H1 (cell line): ENCODE measurements around the gene HTRA1. TPM values are rescaled to one million over a fixed set of nuclear protein-coding genes. Genes with fewer than 3 reads are reported as not detected.

ENCODE experiments used
- CTCF ChIA-PET: fragments of 300-600 bp; sonication (Branson Sonifier 250); formaldehyde crosslinking; loops from one replicate; lab custom pipeline; 2021; ENCODE audit not compliant: partially characterized antibody; lab: Charles Lee
- POLR2A ChIA-PET: fragments of 300-600 bp; sonication (Branson Sonifier 250); formaldehyde crosslinking; loops from one replicate; lab custom pipeline; 2021; ENCODE audit warnings: inconsistent platforms; ENCODE audit not compliant: partially characterized antibody; lab: Charles Lee
- DNase-seq, 2 experiments: peaks; one replicate each; pipeline versions ENCODE4 v3.0.0 to v3.0.0-alpha.2; 2010 to 2022; ENCODE audit warnings: low spot score in 2 of 2, low read depth in 1 of 2, mixed read lengths in 1 of 2
- FAIRE-seq: peaks from 2 replicates; lab custom pipeline; 2011; peaks lifted over from hg19 to GRCh38; lab: Jason Lieb, UNC
- H2AFZ ChIP-seq: 2 replicates; pipeline ENCODE4 v1.8.1; 2012; ENCODE audit warnings: low read length, inconsistent platforms
- H2AK5ac ChIP-seq: 2 replicates; pipeline ENCODE4 v1.6.1; 2013; ENCODE audit warnings: low read depth, low read length
- H2BK120ac ChIP-seq: replicated peaks from 2 replicates; pipeline ENCODE3; 2013; ENCODE audit warnings: low read depth, low read length, inconsistent platforms
- H2BK12ac ChIP-seq: 2 replicates; pipeline ENCODE4 v1.6.1; 2013; ENCODE audit warnings: low read depth, low read length
- H2BK15ac ChIP-seq: 2 replicates; pipeline ENCODE4 v1.6.1; 2013; ENCODE audit warnings: low read length
- H2BK20ac ChIP-seq: 2 replicates; pipeline ENCODE4 v1.6.1; 2013; ENCODE audit warnings: low read length
- H2BK5ac ChIP-seq: 2 replicates; pipeline ENCODE4 v1.6.1; 2013; ENCODE audit warnings: low read depth, low read length
- H3K14ac ChIP-seq: 2 replicates; pipeline ENCODE4 v1.6.1; 2013; ENCODE audit warnings: inconsistent platforms; ENCODE audit not compliant: insufficient read length
- H3K18ac ChIP-seq: 2 replicates; pipeline ENCODE4 v1.6.1; 2013; ENCODE audit warnings: low read length; ENCODE audit errors: extremely low read depth
- H3K23ac ChIP-seq: 2 replicates; pipeline ENCODE4 v1.6.1; 2013; ENCODE audit warnings: inconsistent platforms; ENCODE audit not compliant: insufficient read length
- H3K23me2 ChIP-seq: 2 replicates; pipeline ENCODE4 v1.6.1; 2013; ENCODE audit warnings: low read depth, low read length
- H3K27ac ChIP-seq: 2 replicates; pipeline ENCODE4 v1.6.1; 2011; ENCODE audit warnings: low read depth, low read length, inconsistent platforms
- H3K27me3 ChIP-seq, 4 experiments: replicated peaks in 1 of 4; 1 replicate in 1 of 4; 2 replicates in 3 of 4; pipeline versions ENCODE4 v1.6.1 to v1.8.1; 2011 to 2013; ENCODE audit warnings: low read length in 3 of 4, mild to moderate bottlenecking in 3 of 4, inconsistent platforms in 2 of 4, mixed read lengths in 2 of 4, moderate library complexity in 1 of 4; ENCODE audit not compliant: control insufficient read depth in 3 of 4, insufficient read depth in 3 of 4; ENCODE audit errors: extremely low read depth in 1 of 4
- H3K36me3 ChIP-seq, 4 experiments: 2 replicates each; pipeline versions ENCODE4 v1.6.1 to v1.8.1; 2011 to 2013; ENCODE audit warnings: mild to moderate bottlenecking in 4 of 4, low read length in 3 of 4, moderate library complexity in 2 of 4, control low read depth in 1 of 4, inconsistent platforms in 1 of 4; ENCODE audit not compliant: insufficient read depth in 4 of 4, control insufficient read depth in 2 of 4
- H3K4ac ChIP-seq: replicated peaks from 2 replicates; pipeline ENCODE3; 2013; ENCODE audit warnings: low read length, low read depth, mixed read lengths, inconsistent platforms; ENCODE audit not compliant: insufficient read length
- H3K4me1 ChIP-seq, 4 experiments: replicated peaks in 1 of 4; 1 replicate in 1 of 4; 2 replicates in 3 of 4; pipeline versions ENCODE4 v1.6.1 to v1.8.1; 2011 to 2013; ENCODE audit warnings: low read length in 3 of 4, inconsistent platforms in 2 of 4, mixed read lengths in 1 of 4; ENCODE audit not compliant: insufficient read depth in 4 of 4, control insufficient read depth in 3 of 4
- H3K4me2 ChIP-seq, 2 experiments: 2 replicates each; pipeline versions ENCODE4 v1.6.1 to v1.8.1; 2011 to 2013; ENCODE audit warnings: low read depth in 2 of 2, low read length in 2 of 2, control low read depth in 1 of 2, inconsistent platforms in 1 of 2, mild to moderate bottlenecking in 1 of 2; ENCODE audit not compliant: insufficient read depth in 1 of 2
- H3K4me3 ChIP-seq, 4 experiments: fragments of 200-600, 300-600 bp in 1 of 4; sonication (generic), shearing (Covaris generic), sonication (Bioruptor Twin) in 1 of 4; 2 replicates each; pipeline versions ENCODE4 v1.5.1 to v1.8.1; 2011 to 2016; ENCODE audit warnings: low read length in 4 of 4, low read depth in 3 of 4, control low read depth in 2 of 4, inconsistent platforms in 2 of 4, mild to moderate bottlenecking in 2 of 4, mixed read lengths in 1 of 4, moderate library complexity in 1 of 4; ENCODE audit not compliant: insufficient read depth in 2 of 4; ENCODE audit errors: extremely low read depth in 1 of 4
- H3K56ac ChIP-seq: replicated peaks from 2 replicates; pipeline ENCODE3; 2013; ENCODE audit warnings: low read depth, mild to moderate bottlenecking, mixed read lengths, low read length, inconsistent platforms; ENCODE audit not compliant: insufficient read length
- H3K79me1 ChIP-seq: 2 replicates; pipeline ENCODE4 v1.6.1; 2013; ENCODE audit warnings: low read depth, low read length, control low read depth
- H3K79me2 ChIP-seq, 2 experiments: 2 replicates each; pipeline versions ENCODE4 v1.6.1 to v1.8.1; 2012 to 2013; ENCODE audit warnings: low read length in 2 of 2, mild to moderate bottlenecking in 2 of 2, inconsistent platforms in 1 of 2; ENCODE audit not compliant: insufficient read depth in 2 of 2, control insufficient read depth in 1 of 2
- H3K9ac ChIP-seq, 4 experiments: replicated peaks in 1 of 4; 1 replicate in 1 of 4; 2 replicates in 3 of 4; pipeline versions ENCODE4 v1.6.1 to v1.8.1; 2011 to 2013; ENCODE audit warnings: low read depth in 3 of 4, low read length in 3 of 4, control low read depth in 2 of 4, mild to moderate bottlenecking in 2 of 4, moderate library complexity in 2 of 4, inconsistent platforms in 1 of 4; ENCODE audit errors: extremely low read depth in 1 of 4
- H3K9me3 ChIP-seq, 2 experiments: 2 replicates each; pipeline versions ENCODE4 v1.6.1 to v1.8.1; 2012 to 2013; ENCODE audit warnings: mild to moderate bottlenecking in 2 of 2, moderate library complexity in 2 of 2, control low read depth in 1 of 2, inconsistent platforms in 1 of 2, low read depth in 1 of 2, low read length in 1 of 2, mixed read lengths in 1 of 2; ENCODE audit not compliant: insufficient read depth in 2 of 2
- H4K20me1 ChIP-seq, 2 experiments: replicated peaks in 1 of 2; 2 replicates each; pipeline versions ENCODE3 to v1.8.1; 2011 to 2013; ENCODE audit warnings: inconsistent platforms in 2 of 2, low read length in 2 of 2, mild to moderate bottlenecking in 1 of 2; ENCODE audit not compliant: insufficient read depth in 2 of 2, control insufficient read depth in 1 of 2
- H4K5ac ChIP-seq: 2 replicates; pipeline ENCODE4 v1.6.1; 2013; ENCODE audit warnings: low read length, low read depth, mixed read lengths, inconsistent platforms; ENCODE audit not compliant: insufficient read length
- H4K8ac ChIP-seq: 2 replicates; pipeline ENCODE4 v1.8.0; 2013; ENCODE audit warnings: mild to moderate bottlenecking, moderate library complexity, low read length, inconsistent platforms; ENCODE audit not compliant: insufficient read depth; ENCODE audit errors: extremely low read depth
- H4K91ac ChIP-seq: replicated peaks from 2 replicates; pipeline ENCODE3; 2013; ENCODE audit warnings: low read length, mixed read lengths, inconsistent platforms; ENCODE audit not compliant: insufficient read length
- ASH2L ChIP-seq: fragments of 200-600, 300-600 bp; sonication (generic); IDR thresholded peaks from one replicate; pipeline ENCODE4 v1.7.1; 2017; ENCODE audit warnings: low read length
- E2F6 ChIP-seq: IDR thresholded peaks from 2 replicates; pipeline ENCODE4 v1.6.1; 2012; ENCODE audit warnings: inconsistent platforms
- HDAC6 ChIP-seq: IDR thresholded peaks from one replicate; pipeline ENCODE4 v1.7.1; 2012; ENCODE audit warnings: low read depth, mild to moderate bottlenecking, inconsistent platforms, low read length, moderate library complexity
- JUND ChIP-seq: IDR thresholded peaks from 2 replicates; pipeline ENCODE4 v1.6.1; 2011; ENCODE audit warnings: mild to moderate bottlenecking, improper control_type of control experiment, low read length
- POU5F1 ChIP-seq: IDR thresholded peaks from 2 replicates; pipeline ENCODE4 v1.6.1; 2011; ENCODE audit warnings: low read depth, mild to moderate bottlenecking, low read length, moderate library complexity
- TAF7 ChIP-seq: optimal IDR thresholded peaks from 2 replicates; pipeline ENCODE3; 2011; ENCODE audit warnings: low read depth, mild to moderate bottlenecking, inconsistent platforms, low read length, moderate library complexity, borderline replicate concordance
- TEAD4 ChIP-seq: IDR thresholded peaks from 2 replicates; pipeline ENCODE4 v1.6.1; 2012; ENCODE audit warnings: low read depth, low read length, inconsistent platforms, mixed read lengths
- WGBS, 2 experiments: shearing (Covaris generic) in 1 of 2; methylation state at CpG; one replicate each; pipeline versions ENCODE4 v1.1.6 to v1.1.7; 2013 to 2015; ENCODE audit warnings: low lambda C conversion rate in 2 of 2, mixed read lengths in 2 of 2, inconsistent platforms in 1 of 2, low coverage in 1 of 2, missing lambda C conversion rate in 1 of 2; ENCODE audit not compliant: insufficient replicate concordance in 2 of 2, insufficient coverage in 1 of 2, insufficient read length in 1 of 2; ENCODE audit errors: extremely low coverage in 1 of 2, missing lambda C conversion rate in 1 of 2; 5-methylcytosine and 5-hydroxymethylcytosine counted together
- polyA plus RNA-seq, 7 experiments: library from polyadenylated mRNA; depleted of rRNA in 3 of 7; stranded (reverse) in 5 of 7; unstranded in 2 of 7; fragments of >200 nt in 5 of 7; fragments of 200-250 nt in 2 of 7; gene quantifications; 1 replicate in 5 of 7; 2 replicates in 1 of 7; 4 replicates in 1 of 7; pipeline versions ENCODE4 v1.2.1 to v1.2.3, GENCODE V29; 2011 to 2013; ENCODE audit warnings: missing spikeins in 2 of 7, mixed read lengths in 2 of 7
- total RNA-seq: library from RNA; stranded (reverse); fragmentation: NEBNext Ultra II Directional; extraction: Animal tissue kit (Norgen Biotek cat#: 25700); gene quantifications from 2 replicates; pipeline ENCODE4 v1.2.1, GENCODE V29; 2021
- TF ChIP-seq, protein P1 (sequence below): IDR thresholded peaks from 2 replicates; pipeline ENCODE4 v1.6.1; 2011; ENCODE audit warnings: low read depth, mild to moderate bottlenecking, low read length; ENCODE audit not compliant: insufficient read depth

HTRA1 gene
- total and polyA plus RNA-seq, 2 of the 8 experiments (the other 6 are each of a cell fraction or from before 2014, with no cell fraction given): 15.8 to 20.1 TPM

GRCh38 chr10:122558452-122558851 lies 97.1 kb downstream of the HTRA1 start:
- no peak for FAIRE-seq
- peaks cover 0 to 4% (median 1%) of the 10 kb centered on the region in 4 experiments; a peak in 3 of 7 replicates for H3K4me1 ChIP-seq
- H3K79me1 ChIP-seq: no peaks in the 10 kb centered on the region
- no peak overlapping the region for H3K14ac ChIP-seq
- 81% methylated on average over 5 of the region's 5 CpGs; no CpG with 5 or more reads in 1 of the 2 experiments for WGBS, 2 experiments
- no peak overlapping the region for H2BK12ac ChIP-seq
- H3K18ac ChIP-seq: no peak overlapping the region
- no peak overlapping the region for H3K27ac ChIP-seq
- no peak overlapping the region for H4K91ac ChIP-seq
- no peak for DNase-seq
- H2BK20ac ChIP-seq: no peak overlapping the region
- H3K79me2 ChIP-seq: no peaks in the 10 kb centered on the region
- no peak overlapping the region for H3K4me3 ChIP-seq
- H3K27me3 ChIP-seq: no peaks in the 10 kb centered on the region
- ChIA-PET CTCF (interaction anchor here (1.2 to 6.3 kb wide), 9 partner anchors 9 to 291 kb away, joined by 3 to 63 read pairs (median 4); no protein-coding TSS in a partner anchor), POLR2A (no interaction called here)
- H4K8ac ChIP-seq: no peak overlapping the region
- no peak overlapping the region for H3K9ac ChIP-seq
- no peak overlapping the region for H2BK15ac ChIP-seq
- H2AK5ac ChIP-seq: no peak overlapping the region
- H3K56ac ChIP-seq: no peak overlapping the region
- H3K4me2 ChIP-seq: no peak overlapping the region
- H2BK5ac ChIP-seq: no peak overlapping the region
- H3K9me3 ChIP-seq: no peaks in the 10 kb centered on the region
- no peak overlapping the region for H4K5ac ChIP-seq
- H3K23me2 ChIP-seq: no peaks in the 10 kb centered on the region
- no peak overlapping the region for H2AFZ ChIP-seq
- H3K36me3 ChIP-seq: no peaks in the 10 kb centered on the region
- H4K20me1 ChIP-seq: no peaks in the 10 kb centered on the region
- no peak overlapping the region for H3K4ac ChIP-seq
- H3K23ac ChIP-seq: no peak overlapping the region
- no peak overlapping the region for H2BK120ac ChIP-seq
- no peak for TF ChIP-seq POU5F1
- TF ChIP-seq TEAD4: no peak
- TF ChIP-seq, protein P1, sequence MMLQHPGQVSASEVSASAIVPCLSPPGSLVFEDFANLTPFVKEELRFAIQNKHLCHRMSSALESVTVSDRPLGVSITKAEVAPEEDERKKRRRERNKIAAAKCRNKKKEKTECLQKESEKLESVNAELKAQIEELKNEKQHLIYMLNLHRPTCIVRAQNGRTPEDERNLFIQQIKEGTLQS: no peak
- TF ChIP-seq TAF7: no peak
- no peak for TF ChIP-seq HDAC6
- no peak for TF ChIP-seq JUND
- no peak for TF ChIP-seq ASH2L
- TF ChIP-seq E2F6: no peak
